Measurements from ENCODE around the gene CECR2.

DNA sequence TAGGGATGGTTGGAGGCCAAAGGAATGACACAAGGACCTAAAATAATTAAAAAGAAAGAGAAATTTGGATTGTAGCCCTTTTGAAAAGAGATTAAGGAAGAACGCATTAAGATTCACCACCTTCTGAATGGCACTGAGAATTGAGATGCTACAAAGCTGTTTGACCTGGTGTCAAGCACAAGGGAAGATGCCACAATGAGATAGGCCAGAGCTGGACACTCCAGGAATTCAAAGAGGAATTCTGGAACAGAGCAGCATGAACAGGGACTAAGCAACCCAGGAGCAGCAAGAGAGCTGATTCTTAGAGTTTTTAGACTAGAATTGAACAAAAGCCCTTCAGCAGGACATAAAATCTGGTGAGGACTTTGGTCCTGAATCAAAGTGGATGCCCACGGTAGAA, 11.6 kb upstream of the CECR2 start:
- TF ChIP-seq SUZ12 (IDR thresholded peaks at IDR 0.05; ENCODE audit: extremely low read depth, insufficient read depth, insufficient read length): no peak
- no peak for TF ChIP-seq YY1 (IDR thresholded peaks at IDR 0.05; ENCODE audit: insufficient read depth, insufficient read length)
- TF ChIP-seq ZNF274 (IDR thresholded peaks at IDR 0.05; ENCODE audit: low read depth, low read length): no peak
